A673 (cell line): ENCODE measurements around the gene PNPLA6. TPM values are rescaled to one million over a fixed set of nuclear protein-coding genes. Genes with fewer than 3 reads are reported as not detected.

Experiments used
- BruUV-seq: library from RNA; stranded (reverse); fragments of 400-500 nt; replicated peaks from 2 replicates; lab custom pipeline; 2021; lab: Mats Ljungman, UMichigan
- CTCF ChIA-PET: fragments of 300-600 bp; sonication (Branson Sonifier 250); formaldehyde crosslinking; loops from one replicate; lab custom pipeline; 2022; ENCODE audit warnings: antibody characterized with exemption; lab: Charles Lee
- POLR2A ChIA-PET: fragments of 300-600 bp; sonication (Branson Sonifier 250); formaldehyde crosslinking; loops from one replicate; lab custom pipeline; 2022; ENCODE audit warnings: antibody characterized with exemption; ENCODE audit not compliant: low non-redundant PET; lab: Charles Lee
- DNase-seq: peaks from one replicate; pipeline ENCODE4 v3.0.0-alpha.2; 2015; ENCODE audit warnings: low spot score
- H3K27ac ChIP-seq: fragments of 200-600 bp; sonication (generic); 2 replicates; pipeline ENCODE4 v1.5.1; 2016; ENCODE audit warnings: mixed run types, low read depth, mild to moderate bottlenecking, mixed read lengths, antibody characterized with exemption, low read length; ENCODE audit not compliant: poor library complexity, severe bottlenecking
- H3K27me3 ChIP-seq: fragments of 200-600 bp; sonication (generic); replicated peaks from 2 replicates; pipeline ENCODE4 v1.6.1; 2017; ENCODE audit warnings: mixed run types, low read depth, mild to moderate bottlenecking, mixed read lengths, antibody characterized with exemption, low read length; ENCODE audit not compliant: insufficient read depth, poor library complexity
- H3K36me3 ChIP-seq: fragments of 200-600 bp; sonication (generic); 2 replicates; pipeline ENCODE4 v1.6.1; 2016; ENCODE audit warnings: mixed run types, mild to moderate bottlenecking, mixed read lengths, antibody characterized with exemption, low read length; ENCODE audit not compliant: insufficient read depth, poor library complexity, severe bottlenecking
- H3K4me1 ChIP-seq: fragments of 200-600 bp; sonication (generic); 2 replicates; pipeline ENCODE4 v1.6.1; 2017; ENCODE audit warnings: mixed run types, mild to moderate bottlenecking, mixed read lengths, antibody characterized with exemption, low read length; ENCODE audit not compliant: insufficient read depth, poor library complexity, severe bottlenecking
- H3K4me3 ChIP-seq: fragments of 200-600 bp; sonication (generic); 2 replicates; pipeline ENCODE4 v1.5.1; 2016; ENCODE audit warnings: low read depth, mixed run types, mild to moderate bottlenecking, mixed read lengths, low read length; ENCODE audit not compliant: poor library complexity, severe bottlenecking
- H3K9me3 ChIP-seq: fragments of 200-600 bp; sonication (generic); 2 replicates; pipeline ENCODE4 v1.6.1; 2016; ENCODE audit warnings: mixed run types, low read depth, mild to moderate bottlenecking, mixed read lengths, antibody characterized with exemption, low read length; ENCODE audit not compliant: poor library complexity, severe bottlenecking
- CTCF ChIP-seq: fragments of 300-800, 200-600 bp; sonication (generic); conservative IDR thresholded peaks from 2 replicates; pipeline ENCODE4 v1.5.1; 2017; ENCODE audit warnings: low read depth, mild to moderate bottlenecking, antibody characterized with exemption, low read length, moderate library complexity, mixed read lengths
- EZH2 ChIP-seq: fragments of 200-600 bp; sonication (generic); IDR thresholded peaks from 2 replicates; pipeline ENCODE4 v1.6.1; 2017; ENCODE audit warnings: borderline replicate concordance, low read depth, mild to moderate bottlenecking, mixed read lengths, antibody characterized with exemption, low read length; ENCODE audit not compliant: poor library complexity, severe bottlenecking
- intact Hi-C: fragments of 100-400 bp; cut with micrococcal nuclease; formaldehyde crosslinking; loops from one replicate; pipeline ENCODE4 v1.10.0; 2022; ENCODE audit not compliant: unreplicated experiment
- total RNA-seq: library from RNA; stranded (reverse); gene quantifications from 2 replicates; pipeline ENCODE4 v1.2.3, GENCODE V29; 2021

Gene PNPLA6
- total RNA-seq, 1 experiment from 2014 or later: 70.4 TPM

DNA sequence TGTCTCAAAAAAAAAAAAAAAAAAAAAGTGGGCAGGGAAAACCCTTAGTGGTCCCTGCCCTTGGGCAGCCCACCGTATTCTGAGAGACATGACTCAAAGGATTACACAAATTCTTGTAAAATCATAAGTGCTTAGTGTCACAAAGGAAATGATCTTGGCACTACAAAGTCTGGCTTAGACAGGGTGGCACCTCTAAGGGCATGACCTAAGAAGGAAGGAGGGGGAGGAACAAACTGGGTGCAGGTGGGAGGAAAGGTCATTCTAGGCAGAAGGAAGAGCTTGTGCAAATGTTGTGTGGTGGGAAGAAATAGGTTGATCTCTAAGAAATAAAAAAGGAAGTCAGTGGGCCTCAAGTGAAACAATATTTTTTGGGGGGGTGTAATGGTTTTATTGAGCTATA is 10.4 kb downstream of the PNPLA6 start:
- no peak overlapping the region for H3K4me3 ChIP-seq
- no peak for DNase-seq
- ChIA-PET POLR2A (no interaction called here), CTCF (no interaction called here)
- no peak overlapping the region for H3K27ac ChIP-seq
- intact Hi-C loops: no loop called here
- no peaks in the 10 kb centered on the region for H3K9me3 ChIP-seq
- no peaks in the 10 kb centered on the region for H3K4me1 ChIP-seq
- no peaks in the 10 kb centered on the region for H3K27me3 ChIP-seq
- TF ChIP-seq EZH2 (no peak), CTCF (no peak)
- H3K36me3 ChIP-seq: peaks cover 14% of the 10 kb centered on the region
- BruUV-seq: no TSS peak

- DNase-seq: no peak
- Histone ChIP-seq H3K27me3 (no peaks in the 10 kb centered on the region), H3K4me1 (no peaks in the 10 kb centered on the region), H3K27ac (no peak overlapping the region), H3K4me3 (no peak overlapping the region), H3K9me3 (no peaks in the 10 kb centered on the region), H3K36me3 (peaks cover 9% of the 10 kb centered on the region)
- no peak for TF ChIP-seq EZH2
- no peak for TF ChIP-seq CTCF
- POLR2A ChIA-PET: no interaction called here
- CTCF ChIA-PET: no interaction called here
- BruUV-seq: no TSS peak
- intact Hi-C loops: no loop called here
Observed at GRCh38 chr19:7547159-7547558, 11.6 kb downstream of the PNPLA6 start.

- H3K27me3 ChIP-seq: no peaks in the 10 kb centered on the region
- intact Hi-C loops: no loop called here
- no peak for DNase-seq
- H3K4me3 ChIP-seq: no peak overlapping the region
- ChIA-PET CTCF (no interaction called here), POLR2A (no interaction called here)
- no TSS peak for BruUV-seq
- TF ChIP-seq CTCF: no peak
- no peak for TF ChIP-seq EZH2
- no peaks in the 10 kb centered on the region for H3K9me3 ChIP-seq
- peaks cover 7% of the 10 kb centered on the region for H3K36me3 ChIP-seq
- no peaks in the 10 kb centered on the region for H3K4me1 ChIP-seq
- H3K27ac ChIP-seq: no peak overlapping the region
Observed at GRCh38 chr19:7549429-7550148, 14.1 kb downstream of the PNPLA6 start.
